ENCODE results near the gene TRNT1.

DNA sequence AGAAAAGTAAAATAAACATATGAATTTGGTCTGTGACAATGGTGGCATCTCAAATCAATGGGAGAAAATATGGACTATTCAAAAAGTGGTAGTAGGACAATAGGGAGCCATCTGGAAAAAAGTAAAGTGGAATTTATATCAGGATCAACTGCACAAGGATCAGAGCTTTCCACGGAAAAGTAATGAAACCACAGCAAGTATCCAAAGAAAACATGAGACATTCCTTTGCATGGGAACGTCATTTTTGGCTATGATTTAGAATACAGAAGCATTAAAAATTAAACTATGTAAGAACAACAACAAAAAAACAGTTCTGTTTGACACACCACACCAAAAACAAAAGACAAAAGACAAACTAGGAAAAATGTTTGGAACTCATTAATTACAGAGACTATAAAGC is 34.1 kb downstream of the TRNT1 start:
- TF ChIP-seq, protein P1, sequence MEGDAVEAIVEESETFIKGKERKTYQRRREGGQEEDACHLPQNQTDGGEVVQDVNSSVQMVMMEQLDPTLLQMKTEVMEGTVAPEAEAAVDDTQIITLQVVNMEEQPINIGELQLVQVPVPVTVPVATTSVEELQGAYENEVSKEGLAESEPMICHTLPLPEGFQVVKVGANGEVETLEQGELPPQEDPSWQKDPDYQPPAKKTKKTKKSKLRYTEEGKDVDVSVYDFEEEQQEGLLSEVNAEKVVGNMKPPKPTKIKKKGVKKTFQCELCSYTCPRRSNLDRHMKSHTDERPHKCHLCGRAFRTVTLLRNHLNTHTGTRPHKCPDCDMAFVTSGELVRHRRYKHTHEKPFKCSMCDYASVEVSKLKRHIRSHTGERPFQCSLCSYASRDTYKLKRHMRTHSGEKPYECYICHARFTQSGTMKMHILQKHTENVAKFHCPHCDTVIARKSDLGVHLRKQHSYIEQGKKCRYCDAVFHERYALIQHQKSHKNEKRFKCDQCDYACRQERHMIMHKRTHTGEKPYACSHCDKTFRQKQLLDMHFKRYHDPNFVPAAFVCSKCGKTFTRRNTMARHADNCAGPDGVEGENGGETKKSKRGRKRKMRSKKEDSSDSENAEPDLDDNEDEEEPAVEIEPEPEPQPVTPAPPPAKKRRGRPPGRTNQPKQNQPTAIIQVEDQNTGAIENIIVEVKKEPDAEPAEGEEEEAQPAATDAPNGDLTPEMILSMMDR (conservative IDR thresholded peaks at IDR 0.05; ENCODE audit: low read depth, low read length): no peak
- no peak for TF ChIP-seq EZH2phosphoT487 (IDR thresholded peaks at IDR 0.05; ENCODE audit: borderline replicate concordance, low read length)
